Activated T-helper 9 cell treated with anti-CD3 and anti-CD28 coated beads, Interleukin-2, amount 50 U/mL, for 16 hours (primary cell): Measurements from ENCODE around the gene TREML2.

Experiments used
- DNase-seq: peaks from one replicate; pipeline ENCODE4 v3.0.0-alpha.2; 2020; ENCODE audit warnings: low read depth

TREML2 gene

DNA sequence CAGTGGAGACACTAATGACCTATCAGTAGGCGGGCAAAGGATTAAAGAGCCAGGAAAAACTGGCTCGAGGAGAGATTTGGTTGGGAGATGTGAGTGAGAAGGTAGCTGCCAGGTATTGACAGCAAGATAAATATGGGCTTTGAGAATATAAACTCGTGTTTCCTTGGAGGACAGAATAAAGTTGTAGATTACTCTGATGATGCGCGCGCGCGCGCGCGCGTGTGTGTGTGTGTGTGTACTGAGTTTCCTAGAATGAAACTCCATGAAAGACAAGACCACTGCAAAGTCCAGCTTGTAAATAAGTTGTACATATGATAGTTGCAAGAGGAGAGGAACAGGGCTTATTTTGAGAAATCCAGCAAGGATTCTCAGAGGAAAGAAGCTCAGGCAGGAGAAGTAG lies 24.8 kb downstream of the TREML2 start:
- no peak for DNase-seq

DNA sequence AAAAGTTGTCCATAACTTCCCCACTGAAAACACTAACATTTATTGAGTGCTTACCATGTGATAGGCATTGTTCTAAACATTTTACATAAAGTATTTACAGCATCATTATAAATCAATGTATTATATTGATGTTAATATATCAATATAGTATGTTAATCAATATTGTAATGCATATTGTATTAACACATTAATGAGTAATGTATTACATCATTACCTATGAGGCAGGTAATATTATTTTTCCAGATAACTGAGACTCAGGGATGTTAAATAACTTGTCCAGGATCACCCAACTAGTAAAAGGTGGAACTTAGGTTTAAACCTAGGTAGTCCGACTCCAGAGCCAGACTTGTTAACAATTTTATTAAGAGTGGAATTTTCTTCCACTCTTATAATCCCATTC lies 25.9 kb downstream of the TREML2 start:
- DNase-seq = no peak

DNA sequence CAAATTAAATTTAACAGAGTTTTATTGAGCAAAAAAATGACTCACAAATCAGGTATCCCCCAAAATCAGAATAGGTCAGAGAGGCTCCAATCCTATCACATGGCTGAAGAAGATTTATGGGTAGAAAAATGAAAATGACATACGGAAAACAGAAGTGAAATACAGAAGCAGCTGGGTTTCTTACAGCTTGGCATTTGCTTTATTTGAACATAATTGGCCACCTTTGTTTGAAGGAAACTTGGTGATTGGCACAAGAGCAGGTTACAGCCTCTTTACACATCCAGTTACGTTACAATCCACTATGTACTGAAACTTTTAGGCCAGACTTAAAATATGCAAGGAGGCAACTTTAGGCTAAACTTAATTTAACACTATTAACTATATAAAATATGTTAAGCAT lies 26.3 kb downstream of the TREML2 start:
- no peak for DNase-seq

DNA sequence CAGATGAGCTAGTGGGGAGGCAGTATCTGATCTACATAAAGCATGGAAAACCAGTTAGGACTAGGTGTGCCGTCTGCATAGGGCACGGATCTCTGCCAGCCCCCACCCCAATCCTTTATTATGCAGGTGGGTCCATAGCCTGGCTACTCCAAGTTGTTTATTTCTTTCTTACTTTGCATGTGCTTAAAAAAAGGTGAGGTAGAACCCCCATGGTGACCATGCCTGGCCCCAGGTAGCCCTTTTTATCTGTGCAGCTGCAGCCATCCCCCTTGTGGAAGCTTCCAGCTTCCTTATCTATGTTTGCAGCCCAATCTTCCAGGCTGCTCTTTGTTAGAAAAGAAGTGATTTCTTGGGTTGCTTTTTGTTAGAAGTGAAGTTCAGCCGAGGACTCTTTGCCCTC lies 29.0 kb downstream of the TREML2 start:
- no peak for DNase-seq

DNA sequence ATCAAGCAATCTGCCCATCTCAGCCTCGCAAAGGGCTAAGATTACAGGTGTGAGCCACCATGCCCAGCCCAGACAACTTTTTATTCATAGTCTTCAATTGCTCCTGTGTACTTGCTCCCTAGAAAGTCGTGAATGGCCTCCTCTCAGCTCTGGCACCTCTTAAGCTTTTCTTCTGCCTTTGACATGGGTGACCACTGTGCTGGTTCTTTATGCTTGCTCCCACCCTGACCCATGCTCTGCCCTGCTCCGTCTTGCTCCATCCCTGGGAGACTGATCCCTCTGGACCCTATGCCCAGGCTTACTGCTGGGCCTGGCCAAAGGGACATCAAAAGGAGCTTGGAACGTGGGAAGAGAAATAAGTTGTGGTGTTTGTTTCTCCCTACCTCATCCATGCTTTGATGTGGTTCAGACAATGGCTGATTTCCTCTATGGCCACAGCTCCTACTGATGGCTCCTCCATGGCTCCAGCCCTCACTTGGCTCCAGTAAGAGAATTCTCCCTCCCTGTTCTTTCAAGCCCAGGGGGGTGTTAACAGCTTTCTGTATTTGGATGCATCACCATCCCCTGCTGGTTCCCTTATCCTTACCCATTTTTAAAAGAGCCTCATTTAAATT lies 30.3 kb downstream of the TREML2 start:
- no peak for DNase-seq

DNA sequence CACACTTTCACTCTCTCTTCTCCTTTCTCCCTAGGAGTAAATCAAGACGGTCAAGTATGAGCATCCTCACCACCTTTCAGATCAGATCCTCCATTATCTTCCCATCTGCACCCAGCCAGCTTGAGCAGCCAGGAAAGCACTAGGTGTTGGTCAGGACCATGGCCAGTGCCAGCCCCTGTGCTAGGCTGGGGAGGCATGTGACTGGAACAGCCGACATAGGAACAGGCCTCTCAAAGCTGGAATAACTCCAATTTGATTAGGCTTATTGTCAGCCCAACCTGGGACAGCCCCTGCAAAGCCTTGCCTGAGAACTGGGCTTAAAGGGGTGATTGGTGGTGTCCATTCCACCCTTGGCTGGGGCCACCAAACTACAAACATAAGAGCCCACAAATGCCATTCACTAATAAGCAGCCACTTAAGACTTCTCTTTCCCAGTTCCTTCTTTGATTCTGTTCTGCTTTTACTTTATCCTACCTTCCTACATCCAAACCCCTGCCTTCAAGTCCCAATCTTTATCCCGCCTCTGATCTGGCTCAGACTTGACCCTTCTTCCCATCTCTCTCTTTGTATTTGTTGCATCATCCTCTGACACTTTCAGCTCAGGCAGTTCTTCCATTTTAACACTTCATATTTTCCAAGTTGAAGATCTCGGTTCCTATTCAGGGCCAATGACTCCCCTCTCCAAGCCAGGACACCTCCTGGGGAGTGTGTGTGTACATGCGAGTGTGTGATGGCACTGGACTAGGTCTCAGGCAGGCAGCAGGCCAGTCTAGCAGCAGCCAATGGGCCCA lies 33.6 kb downstream of the TREML2 start:
- DNase-seq = no peak

DNA sequence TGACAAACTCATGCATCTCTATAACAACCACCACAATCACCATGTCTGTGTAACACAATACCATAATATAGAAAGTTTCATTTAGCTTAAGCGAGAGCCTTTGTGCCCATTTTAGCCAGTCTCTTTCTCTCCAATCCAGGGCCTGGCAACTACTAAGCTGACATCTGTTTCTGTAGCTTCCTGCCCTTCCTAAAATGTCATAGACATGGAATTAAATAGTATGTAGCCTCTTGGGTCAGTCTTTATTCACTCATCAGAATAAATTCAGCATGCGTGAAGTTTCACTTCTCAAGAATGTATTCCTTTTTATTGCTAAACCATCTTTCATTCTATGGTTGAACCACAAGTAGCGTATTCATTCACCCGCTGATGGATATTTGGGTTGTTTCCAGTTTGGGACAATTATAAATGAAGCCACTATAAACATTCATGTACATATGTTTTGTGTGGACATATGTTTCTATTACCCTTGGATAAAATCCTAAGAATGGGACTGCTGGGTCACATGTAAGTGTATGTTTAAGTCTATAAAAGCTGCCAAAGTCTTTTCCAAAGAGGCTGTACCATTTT lies 36.3 kb downstream of the TREML2 start:
- no peak for DNase-seq

DNA sequence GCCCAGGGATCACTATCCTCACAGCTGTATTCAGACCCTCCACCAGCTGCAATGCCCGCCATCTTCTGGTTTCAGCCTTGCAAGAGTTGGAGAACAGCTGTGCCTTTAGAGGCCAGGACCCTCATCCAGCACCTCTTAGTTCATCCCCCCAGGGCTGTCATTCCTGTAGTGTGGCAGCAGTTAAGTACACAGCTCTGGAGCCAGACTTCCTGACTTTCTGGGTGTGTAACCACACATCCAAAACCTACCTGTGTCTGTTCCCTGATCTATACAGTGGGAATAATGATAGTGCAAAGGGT lies 37.6 kb downstream of the TREML2 start:
- no peak for DNase-seq

DNA sequence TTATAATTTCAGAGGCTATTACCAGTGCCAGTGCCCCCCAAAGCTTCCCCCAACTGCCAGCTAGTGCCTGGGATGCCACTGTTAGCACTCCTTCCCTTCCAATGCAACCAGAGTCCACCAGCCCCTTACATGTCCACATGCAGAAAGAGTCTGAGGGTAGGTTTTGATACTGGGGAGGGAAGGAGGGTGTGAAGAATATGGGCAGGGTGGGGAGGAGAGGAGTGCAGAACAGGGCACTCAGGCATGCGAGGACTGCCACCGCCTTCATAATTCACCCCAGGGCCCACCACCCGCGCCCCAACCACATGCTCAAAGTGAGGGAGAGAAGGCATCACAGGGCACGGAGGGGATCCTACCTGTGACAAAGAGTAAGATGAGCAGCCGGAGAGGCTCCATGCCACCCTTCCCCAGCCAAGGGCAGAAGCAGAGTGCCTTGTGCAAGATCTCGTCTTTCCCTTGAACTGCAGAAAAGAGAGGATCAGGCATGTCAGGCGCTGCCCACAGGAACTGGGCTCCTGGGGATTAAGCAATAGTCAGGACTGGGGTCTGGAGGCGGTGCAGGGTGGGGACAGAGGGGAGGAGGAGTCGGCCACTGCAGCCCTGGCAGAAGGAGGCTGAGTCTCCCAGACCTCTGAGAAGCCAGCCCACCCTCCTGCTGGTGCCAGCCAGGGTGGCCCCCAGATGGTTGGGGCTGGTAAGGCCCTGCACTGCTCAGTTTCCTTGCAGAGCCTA lies 38.1 kb downstream of the TREML2 start, which contains the start of gene TREM2:
Gene TREM2 (minus strand): TSS at position 430 of the 732 bp plus-strand sequence. CDS start 34 bp downstream, at position 396.
- no peak for DNase-seq

DNA sequence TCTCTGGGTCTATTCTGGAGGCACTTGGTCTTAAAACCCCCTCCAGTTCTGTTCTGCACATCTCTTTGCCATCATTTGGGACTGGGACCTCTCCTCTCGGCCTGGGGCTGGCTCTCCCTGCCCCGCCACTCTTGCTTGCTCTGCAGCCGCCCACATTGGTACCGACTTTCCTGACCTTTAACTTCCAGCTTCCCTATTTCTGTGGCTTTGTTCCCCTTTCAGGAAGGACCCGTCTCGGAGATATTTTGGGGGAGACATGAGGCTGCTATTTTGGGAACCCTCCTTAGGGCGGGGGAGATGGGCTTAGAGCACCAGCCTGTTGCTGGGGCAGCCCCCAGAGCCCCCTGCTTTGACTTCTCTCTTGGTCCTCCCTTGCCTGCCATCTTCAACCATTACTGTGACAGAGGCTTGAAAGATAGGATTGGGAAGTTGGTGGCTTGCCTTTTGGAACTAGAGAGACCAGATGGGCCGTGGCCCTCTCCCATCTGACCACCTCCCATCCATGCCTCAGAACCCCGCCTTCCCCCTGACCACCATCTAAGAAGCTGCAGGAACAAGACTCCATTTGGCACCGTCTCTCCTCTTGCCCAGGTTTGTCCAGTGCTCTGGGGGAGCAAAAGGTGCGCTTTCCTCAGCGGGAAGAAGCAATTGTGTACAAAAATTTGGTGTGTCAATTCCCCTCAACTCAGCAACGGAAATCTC lies 38.9 kb downstream of the TREML2 start:
- no peak for DNase-seq

DNA sequence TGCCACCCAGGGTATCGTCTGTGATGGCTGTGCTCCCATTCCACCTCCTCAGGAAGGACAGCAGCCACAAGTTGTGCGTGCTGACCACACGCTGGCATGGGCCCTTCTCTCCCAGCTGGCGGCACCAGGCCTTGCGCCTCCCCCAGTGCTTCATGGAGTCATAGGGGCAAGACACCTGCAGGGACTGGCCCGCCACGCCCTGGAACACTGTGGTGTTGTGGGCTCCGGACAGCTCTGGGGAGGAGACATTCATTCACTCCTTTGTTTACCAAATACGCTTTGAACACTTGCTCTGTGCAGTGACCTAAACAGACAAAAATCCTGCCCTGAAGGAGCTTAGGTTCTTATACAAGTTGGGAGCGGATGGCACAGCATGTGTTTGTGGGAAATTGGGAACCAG lies 39.6 kb downstream of the TREML2 start:
- no peak for DNase-seq

DNA sequence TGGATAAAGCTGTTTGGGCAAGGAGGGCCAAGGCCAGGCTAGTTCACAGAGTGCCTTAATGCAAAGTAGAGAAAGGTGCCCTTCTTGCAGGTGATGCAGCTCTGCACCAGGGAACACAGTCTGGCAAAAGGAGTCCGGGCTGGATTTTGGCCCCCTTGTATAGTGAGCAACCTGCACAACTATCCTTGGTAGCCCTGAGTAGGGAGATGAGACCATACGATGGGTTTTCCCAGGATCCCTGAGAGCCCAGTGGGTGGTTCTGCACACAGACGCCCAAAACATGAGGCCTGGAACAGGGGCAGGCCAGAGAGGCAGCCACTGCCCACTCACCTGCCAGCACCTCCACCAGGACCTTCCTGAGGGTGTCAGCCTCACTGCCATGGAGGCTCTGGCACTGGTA lies 40.0 kb downstream of the TREML2 start:
- DNase-seq = no peak

DNA sequence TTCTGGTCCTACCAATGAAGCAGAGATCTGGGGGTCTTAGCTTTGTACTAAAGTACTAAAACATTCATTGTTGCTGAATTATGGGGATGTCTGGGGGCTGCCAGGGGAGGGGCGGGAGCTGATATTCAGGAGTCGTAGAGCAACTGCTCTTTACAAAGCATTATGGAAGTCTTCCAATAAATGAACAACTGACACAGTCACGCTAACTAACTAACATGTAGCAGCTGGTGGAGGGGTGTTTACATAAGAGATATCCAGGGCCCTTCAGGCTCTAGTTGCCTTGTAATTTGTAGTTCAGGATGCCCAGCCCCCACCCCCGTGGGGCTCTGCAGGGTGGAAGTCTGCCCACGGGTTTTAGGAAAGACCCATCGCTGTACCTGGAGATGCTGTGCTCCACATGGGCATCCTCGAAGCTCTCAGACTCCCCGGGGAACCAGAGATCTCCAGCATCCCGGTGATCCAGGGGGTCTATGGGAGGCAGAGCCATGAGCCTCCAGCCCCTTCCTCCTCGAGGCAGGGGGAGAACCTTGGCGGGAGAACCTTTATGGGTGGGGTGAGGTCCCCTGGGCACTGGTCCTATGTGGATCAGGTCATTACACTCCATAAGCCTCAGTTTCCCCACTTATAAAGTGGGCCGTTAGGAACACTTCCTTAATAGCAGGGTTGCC lies 41.4 kb downstream of the TREML2 start:
- DNase-seq = no peak

DNA sequence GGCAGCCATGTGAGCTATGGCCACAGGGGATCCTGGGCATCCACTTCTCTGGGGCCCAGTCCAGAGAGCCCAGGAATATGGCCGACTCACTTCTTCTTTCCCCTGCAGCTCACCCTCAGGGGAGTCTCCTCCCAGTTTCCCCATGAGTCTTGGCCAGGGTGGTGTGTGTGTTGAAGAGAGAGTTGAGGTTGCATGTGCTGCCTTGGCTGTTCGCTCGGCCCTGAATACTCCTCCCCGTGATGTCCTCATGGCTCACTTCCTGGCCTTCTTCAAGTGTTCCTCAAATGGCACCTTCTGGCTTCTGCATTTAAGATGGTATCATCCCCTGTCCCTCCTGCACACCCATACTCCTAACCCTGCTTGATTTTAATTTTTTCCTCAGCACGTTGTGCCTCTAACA lies 43.6 kb downstream of the TREML2 start:
- no peak for DNase-seq

DNA sequence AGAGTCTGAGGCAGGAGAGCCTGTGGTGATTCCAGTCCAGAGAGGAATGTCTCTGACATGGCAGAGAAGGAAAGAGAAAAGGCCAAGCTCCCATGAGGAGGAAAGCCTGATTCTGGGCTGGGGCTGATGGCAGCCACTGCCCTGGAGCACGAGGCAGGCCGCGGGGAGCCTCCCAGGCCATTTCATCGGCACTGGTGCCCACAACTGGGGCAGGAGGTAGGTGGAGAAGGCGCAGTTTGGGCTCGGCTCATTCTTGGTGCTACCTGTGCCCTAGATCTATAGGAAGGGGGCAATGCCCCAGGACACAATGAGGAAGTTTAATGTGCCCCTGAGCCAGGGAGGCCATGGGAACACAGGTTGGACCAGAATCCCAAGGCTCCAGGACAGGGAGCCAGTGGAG lies 44.2 kb downstream of the TREML2 start:
- DNase-seq = no peak

DNA sequence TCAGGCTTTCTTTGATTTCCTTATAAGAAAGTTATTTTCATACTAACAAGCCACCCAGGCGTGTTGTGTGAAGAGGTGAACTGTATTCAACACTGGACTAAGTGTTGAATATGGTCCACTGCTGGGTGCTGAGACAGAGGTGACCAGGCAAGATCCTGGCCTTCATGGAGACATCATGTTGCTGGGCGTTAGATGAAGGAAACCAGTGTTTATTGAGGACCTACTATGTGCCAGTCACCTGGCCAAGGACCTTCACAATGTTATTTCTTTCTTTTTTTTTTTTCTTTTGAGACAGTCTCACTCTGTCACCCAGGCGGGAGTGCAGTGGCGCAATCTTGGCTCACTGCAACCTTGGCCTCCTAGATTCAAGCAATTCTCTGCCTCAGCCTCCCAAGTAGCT lies 44.9 kb downstream of the TREML2 start:
- no peak for DNase-seq

DNA sequence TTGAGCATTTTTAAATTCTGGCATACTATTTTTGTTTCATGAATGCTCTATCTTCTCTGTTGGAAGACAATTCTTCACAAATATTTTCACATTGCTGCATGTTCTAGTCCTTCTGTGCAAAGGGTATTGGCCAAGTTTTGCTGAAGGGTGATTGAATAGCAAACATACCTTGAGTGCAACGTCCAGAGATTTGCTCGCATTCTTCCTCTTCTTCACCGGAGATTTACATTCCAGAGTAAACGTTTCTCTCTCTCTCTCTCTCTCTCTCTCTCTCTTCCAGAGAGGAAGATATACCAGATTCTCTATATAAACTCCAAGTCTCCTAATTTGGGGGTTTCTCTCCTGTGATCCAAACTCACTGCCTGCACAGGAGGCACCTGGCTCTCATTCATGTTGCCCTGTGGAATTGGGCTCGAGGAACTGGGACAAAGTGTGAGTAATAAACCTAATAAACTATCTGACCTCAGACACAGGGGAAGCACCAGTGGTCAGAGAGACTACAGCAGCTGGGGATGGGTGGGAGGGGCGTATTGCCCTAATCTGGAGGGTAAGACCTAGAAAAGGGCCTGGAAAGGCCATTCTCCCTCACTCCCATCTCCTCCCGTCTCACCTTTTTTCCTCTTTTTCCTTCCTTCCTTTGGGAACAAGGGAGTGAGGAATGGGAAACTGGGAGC lies 45.7 kb downstream of the TREML2 start:
- DNase-seq = no peak

DNA sequence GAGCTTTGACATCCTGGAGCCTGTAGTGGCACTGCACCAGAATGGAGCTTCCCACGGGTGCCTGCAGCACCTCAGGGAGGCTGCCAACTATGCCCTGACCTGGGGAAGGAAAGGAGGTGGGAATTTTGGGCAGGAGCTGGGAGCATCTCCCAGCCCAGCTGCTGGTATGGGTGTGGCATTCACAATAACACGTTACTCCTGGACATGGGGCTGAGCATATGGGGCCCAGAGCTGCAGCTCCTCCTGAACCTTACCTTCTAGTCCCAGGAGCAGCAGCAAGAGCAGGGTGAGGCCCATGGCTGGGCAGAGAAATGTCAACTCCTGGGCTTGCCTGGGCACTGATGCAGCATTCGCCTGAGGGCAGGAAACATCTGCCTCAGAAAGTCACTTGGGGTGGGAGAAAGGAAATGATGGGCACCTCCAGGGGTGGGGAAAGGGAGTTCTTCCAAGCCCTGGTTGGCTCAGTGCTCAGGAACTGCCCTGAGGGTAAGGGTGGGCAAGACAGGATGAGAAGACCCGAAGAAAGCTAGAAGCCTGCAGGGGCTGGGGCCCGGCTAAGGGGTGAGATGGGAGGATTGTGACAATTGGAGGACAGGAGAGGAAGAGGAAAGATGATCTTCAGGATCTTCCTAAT lies 46.8 kb downstream of the TREML2 start, which contains the start of gene TREML1:
Gene TREML1 (minus strand): TSS at position 356 of the 634 bp plus-strand sequence. CDS start 59 bp downstream, at position 297.
- DNase-seq = no peak

DNA sequence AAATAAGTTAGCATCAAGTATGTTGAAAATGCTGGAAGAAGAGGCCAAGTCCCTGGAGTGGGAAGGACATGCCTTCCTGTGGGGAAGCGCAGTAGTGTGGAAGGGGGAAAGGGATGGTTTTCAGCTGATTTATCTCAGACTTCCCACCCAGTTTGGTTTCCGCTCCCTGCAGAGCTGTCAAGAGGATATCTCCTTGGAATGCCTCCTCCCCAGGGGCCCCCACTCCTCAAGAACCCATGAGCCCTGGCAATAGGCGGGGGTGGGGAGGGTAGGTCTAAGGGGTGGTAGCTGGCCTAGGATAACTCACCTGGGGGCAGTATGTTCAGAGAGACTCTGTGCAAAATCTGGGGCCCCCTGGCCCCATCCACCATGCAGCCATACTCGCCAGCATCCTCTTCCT lies 47.5 kb downstream of the TREML2 start:
- DNase-seq = no peak

DNA sequence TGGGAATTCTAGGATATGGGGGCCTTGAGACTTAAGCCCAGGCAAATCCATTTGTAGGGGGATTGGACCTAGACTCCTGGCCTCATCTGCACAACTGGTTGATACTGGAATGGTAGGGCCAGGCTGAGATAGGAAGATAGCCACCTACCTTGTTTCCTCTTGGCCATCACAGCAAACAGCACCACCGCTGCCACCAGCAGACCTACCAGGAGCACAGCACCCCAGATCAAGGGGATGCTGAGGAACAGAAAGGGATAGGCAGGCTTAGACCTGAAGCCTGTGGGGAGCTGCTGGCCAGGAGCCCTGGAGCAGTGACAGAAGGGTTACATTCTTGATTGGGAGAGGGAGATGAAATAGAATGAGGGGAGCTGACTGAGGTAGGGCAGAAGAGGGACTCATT lies 50.3 kb downstream of the TREML2 start:
- no peak for DNase-seq

DNA sequence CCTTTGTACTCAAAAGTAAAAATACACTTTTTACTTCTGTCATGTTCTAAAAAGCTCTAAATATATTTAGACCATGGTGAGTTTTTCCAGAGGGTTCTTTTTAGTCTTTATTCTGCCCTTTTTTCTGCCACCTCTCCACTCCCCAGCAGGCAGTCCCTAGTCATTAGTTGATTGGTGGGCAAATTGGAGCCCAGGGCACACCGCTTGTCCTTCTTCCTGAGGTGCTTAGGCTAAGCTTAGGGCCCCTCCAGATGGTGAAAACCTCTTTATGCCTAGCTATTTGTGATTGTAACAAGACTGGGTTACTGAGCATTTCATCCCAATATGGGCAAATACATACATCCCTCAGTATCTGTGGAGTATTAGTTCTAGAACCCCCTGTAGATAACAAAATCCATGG lies 53.0 kb downstream of the TREML2 start:
- no peak for DNase-seq
